HG02759 (cell line): ENCODE measurements around the gene SLC43A3.

Source experiments
- ATAC-seq: cut with Tn5 transposase; IDR thresholded peaks from one replicate; pipeline ENCODE4 v1.9.1; 2021; ENCODE audit warnings: mild to moderate bottlenecking, moderate library complexity; ENCODE audit not compliant: unreplicated experiment

Gene SLC43A3

GRCh38 chr11:57430952-57431351 is 4.0 kb upstream of the SLC43A3 start:
- no peak for ATAC-seq

DNA sequence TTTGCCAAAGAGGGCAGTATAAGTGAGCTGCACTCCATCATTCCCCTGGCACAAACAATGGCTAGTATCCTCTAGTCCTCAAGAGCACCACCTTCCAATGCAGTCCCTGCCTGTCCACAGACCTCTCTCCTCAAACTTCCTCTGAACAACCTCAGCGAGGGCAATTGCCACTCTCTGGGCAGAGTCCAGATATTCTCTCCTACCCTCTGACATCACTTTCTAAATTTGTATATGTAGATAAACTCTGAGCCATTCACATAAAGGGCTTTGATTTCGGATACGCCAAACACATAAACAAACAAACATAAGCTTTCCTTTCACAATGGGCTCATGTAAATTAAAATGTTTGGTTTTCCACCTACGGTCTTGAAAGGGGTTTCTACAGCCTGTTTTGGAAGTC is 3.0 kb upstream of the SLC43A3 start:
- no peak for ATAC-seq

DNA sequence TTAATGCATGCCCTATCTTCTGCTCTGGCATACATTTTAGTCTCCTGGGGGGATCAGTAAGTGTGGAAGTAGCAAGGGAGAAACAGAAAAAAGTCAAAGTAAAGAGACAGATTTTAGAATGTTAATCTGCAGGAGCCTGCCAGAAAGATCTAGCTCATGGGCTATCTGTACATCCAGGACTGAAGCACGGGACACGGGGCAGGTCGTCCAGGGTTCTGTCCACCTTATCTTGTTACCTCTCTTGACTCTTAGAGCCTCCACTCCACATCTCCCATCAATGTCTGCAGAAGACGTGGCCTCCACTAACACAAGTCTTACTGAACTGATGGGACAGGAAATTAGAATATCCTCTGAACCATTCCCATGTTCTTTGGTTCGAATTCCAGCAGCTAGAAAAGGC is 1.7 kb upstream of the SLC43A3 start:
- ATAC-seq: no peak

DNA sequence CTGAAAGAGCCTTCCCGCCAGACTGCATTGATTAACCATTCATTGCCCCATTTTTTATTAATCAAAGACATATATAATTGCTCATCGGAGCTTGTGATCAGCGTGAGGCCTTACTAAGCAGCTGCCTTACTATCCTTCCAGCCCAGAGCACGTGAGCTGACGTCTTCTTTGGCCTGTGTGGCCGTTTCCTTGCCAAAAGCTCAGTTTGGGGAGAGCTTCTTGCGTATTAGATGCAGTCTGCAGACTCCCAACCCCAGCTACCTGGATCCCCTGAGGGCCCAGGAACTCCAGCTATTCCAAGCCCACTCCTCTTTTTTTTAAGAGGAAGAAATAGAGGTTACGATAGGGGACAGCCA is 784 bp upstream of the SLC43A3 start:
- no peak for ATAC-seq

- no peak for ATAC-seq
These were observed 437 bp downstream of the SLC43A3 start for GRCh38 chr11:57426439-57426928.

- no peak for ATAC-seq
These were observed 1.1 kb downstream of the SLC43A3 start for GRCh38 chr11:57425565-57426438.

DNA sequence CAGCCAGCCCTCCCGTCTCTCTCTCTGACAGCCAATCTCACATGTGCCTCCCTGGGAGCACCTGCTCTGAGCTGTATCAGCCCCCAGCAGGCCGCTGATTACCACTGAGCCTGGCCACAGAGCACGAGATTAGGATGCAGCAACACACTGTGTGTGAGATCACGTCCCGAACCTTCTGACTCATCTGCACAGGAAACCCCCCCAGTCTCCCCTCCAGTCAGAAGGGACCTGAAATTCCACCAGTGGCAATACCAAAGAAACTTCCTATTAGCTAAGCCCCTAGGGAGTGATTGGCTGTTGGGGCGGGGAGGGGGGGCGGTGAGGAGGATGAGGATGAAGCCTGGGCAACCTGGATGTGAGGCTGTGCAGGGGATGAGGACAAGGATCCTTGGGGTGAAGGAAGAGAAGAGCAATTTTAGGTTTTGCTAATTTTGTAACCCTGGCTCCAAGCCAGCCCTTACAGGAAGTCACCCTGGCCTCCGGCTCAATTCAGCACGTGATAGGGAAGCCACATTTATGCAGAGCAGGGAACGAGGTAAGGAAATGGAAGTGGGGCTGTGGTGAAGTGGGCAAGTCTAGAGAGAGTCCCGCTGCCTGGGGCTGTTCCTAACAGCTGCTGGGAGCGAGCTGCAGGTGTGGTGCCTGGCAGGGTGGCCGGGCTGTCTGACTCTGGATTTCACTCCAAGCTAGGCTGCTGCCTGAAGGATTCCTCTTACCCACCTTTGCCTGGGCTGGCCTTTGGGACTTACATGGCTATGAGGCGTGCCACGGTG is 1.9 kb downstream of the SLC43A3 start:
- peak; percentile 90 for ATAC-seq

- ATAC-seq: no peak
These were observed 2.7 kb downstream of the SLC43A3 start for GRCh38 chr11:57424137-57424791.

DNA sequence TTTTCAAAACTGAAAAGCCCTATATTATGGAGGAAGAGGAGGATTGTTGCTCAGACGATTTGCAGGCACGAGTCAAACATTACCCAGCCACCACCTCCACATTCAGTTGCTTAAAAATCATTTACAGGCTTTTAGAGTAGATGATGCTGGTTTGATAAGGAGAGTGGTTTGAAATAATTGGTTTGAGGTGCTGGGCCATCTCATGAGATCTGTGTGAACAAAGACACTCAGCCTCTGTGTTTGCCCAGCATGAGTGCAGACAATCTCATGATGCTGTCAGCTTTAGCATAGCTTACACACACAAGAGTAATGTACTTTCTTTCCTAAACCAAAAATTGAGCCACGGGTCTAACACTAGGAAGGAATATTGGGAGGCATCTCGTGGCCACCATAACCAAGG is 4.3 kb downstream of the SLC43A3 start:
- ATAC-seq: no peak

GRCh38 chr11:57421805-57422204 is 5.1 kb downstream of the SLC43A3 start:
- ATAC-seq: no peak

GRCh38 chr11:57421066-57421465 is 5.9 kb downstream of the SLC43A3 start:
- ATAC-seq: no peak

DNA sequence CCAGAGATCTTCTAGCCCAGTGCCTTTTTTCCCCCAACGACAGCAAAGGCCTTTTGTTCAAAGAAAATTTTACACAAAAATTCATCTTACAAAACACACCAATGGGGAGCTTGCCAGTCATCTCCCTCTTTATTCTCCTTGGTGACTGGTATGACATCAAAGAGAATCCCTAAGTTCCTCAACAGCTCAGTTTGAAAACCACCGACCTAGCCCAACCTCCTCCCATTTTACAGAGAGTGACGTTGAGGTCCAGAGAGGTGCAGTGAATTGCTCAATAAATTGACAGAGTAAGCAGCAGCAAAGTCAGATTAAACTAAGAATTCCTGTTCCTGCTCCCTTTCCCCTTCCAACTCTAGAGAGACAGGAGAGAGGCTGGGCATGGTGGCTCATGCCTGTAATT is 7.8 kb downstream of the SLC43A3 start:
- ATAC-seq: no peak

DNA sequence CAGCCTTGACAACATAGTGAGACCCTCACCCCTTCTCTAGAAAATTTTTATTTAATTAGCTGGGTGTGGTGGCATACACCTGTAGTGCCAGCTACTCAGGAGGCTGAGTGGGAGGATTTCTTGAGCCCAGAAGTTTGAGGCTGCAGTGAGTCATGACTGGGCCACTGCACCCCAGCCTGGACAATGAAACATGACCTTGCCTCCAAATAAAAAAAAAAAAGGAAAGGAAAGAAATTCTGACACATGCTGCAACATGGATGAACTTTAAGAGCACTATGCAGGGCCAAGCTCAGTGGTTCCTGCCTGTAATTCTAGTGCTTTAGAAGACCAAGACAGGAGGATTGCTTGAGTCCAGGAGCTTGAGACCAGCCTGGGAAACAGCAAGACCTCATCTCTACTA is 8.8 kb downstream of the SLC43A3 start:
- no peak for ATAC-seq

DNA sequence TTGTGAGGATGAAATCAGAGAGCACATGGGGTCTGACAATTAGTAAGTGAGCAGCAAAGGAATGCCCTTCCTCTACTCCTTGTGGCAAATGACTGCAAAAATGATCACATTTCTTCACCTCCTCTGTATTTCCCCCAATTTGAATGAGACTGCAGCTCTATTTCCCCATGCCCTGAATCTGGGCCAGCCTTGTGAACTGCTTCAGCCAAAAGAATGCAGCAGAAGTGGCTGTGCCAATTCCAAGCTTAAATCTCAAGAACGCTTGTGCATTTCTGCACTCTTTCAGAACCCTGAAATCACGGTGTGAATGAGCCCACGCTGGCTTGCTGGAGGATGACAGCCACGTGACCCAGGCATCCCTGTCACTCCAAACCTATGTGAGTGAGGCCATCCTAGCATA is 9.9 kb downstream of the SLC43A3 start:
- no peak for ATAC-seq

DNA sequence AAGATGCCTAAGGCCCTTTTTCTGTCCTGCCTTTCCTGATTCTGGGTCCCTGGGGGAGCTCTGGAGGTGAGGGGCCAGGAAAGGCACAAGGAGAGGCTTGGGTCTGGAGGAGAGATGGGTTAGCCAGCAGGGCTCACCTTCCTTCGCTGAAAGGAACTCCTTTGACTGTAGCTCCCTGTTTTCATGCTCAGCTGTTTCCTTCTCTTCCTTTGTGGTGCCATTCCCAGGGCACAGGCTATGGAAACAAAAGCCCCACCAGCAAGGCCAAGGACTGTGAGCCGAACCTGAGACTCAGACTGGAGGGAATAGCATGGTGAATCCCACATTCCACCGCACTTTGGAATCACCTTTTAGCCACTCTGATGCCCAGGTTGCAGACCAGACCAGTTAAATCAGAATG is 10.5 kb downstream of the SLC43A3 start:
- ATAC-seq: no peak

- no peak for ATAC-seq
These were observed 12.2 kb downstream of the SLC43A3 start for GRCh38 chr11:57414612-57415212.

DNA sequence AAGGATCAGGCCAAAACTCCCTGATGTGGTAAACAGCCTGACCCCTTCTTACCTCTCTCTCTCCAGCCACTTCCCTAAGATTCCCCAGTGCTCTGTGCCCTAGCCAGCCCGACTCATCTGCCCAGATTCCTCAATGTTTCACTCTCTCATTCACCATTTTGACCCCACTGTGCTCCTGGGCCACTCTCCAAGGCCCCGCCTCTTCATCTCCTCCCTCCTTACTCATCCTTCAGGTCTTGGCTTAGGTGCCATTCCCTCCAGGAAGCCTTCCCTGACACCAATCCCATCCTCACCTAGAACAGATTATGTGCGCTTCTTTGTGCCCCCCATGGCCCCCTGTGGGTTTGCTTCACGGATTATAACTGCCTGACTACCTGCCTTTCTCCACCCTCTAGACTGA is 13.2 kb downstream of the SLC43A3 start:
- ATAC-seq: no peak

DNA sequence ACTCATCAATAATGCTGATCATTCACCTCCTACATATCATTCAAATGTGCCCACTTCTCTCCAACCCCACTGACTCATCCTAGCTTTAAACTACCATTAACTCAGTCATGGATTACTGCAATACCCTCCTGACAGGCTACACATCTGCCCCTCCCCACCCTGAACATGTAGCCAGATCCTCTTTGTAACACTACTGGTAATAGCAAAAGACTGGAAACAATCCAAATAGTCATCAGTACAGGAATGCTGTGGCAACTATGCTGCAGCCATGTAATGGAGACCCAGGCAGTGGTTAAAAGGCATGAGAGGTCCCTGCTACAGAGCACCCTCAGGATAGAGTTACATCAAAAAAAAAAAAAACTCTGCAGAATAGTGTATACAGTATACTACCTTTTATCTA is 16.6 kb downstream of the SLC43A3 start:
- no peak for ATAC-seq

DNA sequence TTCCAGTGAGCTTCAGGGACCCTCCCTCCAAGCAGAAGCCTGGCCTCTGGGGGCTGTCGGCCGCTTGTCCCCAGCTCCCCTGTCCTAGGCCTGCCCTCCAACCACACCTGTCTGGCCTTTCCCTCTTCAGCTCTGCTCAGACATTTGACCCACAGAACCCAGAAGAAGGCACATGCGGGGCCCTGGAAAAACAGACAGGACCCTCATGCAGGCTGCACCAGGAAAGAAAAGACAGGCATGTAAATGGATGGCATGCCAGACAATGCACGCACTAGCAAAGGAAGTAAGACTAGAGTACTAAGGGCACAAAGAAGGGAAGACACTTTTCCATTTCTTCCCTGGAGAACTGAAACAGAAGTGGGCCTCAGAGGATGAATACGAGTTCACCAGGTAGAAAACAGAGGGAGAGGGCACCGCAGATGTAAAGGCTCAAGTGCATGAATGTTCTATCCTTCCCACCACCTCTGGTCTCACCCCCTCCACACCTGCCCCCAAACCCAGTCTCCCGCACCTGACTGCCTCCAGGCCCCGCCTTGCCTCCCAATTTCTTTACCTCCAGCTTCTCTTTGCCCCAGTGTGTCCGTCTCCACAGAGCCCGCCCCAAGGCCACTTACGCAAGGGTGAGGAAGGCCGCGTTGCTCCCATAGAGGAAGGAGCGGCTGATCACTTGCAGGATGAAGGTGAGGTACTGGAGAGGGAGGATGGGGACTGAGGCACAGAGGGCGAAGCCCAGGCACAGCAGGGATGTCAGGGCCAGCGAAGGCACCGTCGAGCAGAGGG is 17.4 kb downstream of the SLC43A3 start:
- ATAC-seq: no peak

DNA sequence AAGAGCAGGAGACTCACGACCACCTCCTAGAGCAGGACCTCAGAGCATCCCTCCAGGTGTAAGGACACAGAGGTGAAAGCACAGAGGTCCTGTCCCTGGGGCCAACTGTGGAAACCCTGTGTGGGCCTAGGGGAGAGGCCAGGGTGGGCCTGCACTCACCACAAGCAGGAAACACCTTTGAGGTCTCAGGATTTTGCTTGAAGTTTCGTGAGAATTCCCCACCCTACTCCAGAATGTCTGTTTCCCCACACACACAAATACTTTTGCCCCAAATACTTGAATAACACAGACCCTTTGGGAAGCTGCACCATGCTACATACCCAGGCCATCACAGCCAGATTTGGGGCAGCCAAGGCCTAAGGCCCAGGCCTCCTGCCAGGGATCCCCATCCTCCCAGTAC is 18.1 kb downstream of the SLC43A3 start:
- no peak for ATAC-seq
